ENCODE data around the gene TSSK2. TPM values are rescaled to one million over a fixed set of nuclear protein-coding genes. Genes with fewer than 3 reads are reported as not detected.

Gene TSSK2
- total and polyA plus RNA-seq, 2 of the 8 experiments (the other 6 are each of a cell fraction or from before 2014, with no cell fraction given), result not detected

GRCh38 chr22:19173047-19174035 lies 42.2 kb downstream of the TSSK2 start:
- CTCF ChIA-PET (ENCODE audit: partially characterized antibody), result interaction anchor here (0.7 to 3.7 kb wide), 2 partner anchors 9 to 28 kb away, joined by 3 to 28 read pairs; partner anchors contain the start of gene ESS2
- Histone ChIP-seq H2BK120ac (replicated peaks; ENCODE audit: low read depth, low read length) (no peak overlapping the region), H3K4me3 (ENCODE audit: extremely low read depth in 1 of 4, insufficient read depth in 2 of 4, low read depth in 3 of 4, low read length in 4 of 4) (peak overlapping the region in 3 of 4 experiments; percentile 96 to 98 (median 98); a peak in 6 of 8 replicates), H3K79me2 (ENCODE audit: control insufficient read depth in 1 of 2, insufficient read depth in 2 of 2, low read length in 2 of 2) (peaks cover 5 to 31% of the 10 kb centered on the region in 2 experiments; a peak in 3 of 4 replicates), H3K27ac (ENCODE audit: low read depth, low read length) (no peak overlapping the region), H3K14ac (ENCODE audit: insufficient read length) (no peak overlapping the region), H2AK5ac (ENCODE audit: low read depth, low read length) (0 out of 2 replicates have a peak overlapping the region, but pooled peaks have one; percentile 69), H3K9ac (replicated peaks in 1 of 4; ENCODE audit: extremely low read depth in 1 of 4, low read depth in 3 of 4, low read length in 3 of 4) (peak overlapping the region in 2 of 4 experiments; percentile 17 to 96; a peak in 3 of 7 replicates), H4K8ac (ENCODE audit: extremely low read depth, insufficient read depth, low read length) (peak overlapping the region; percentile 76; the same call in 1 of the 2 replicates), H4K5ac (ENCODE audit: insufficient read length, low read depth, low read length) (no peak overlapping the region), H2BK5ac (ENCODE audit: low read depth, low read length) (0 out of 2 replicates have a peak overlapping the region, but pooled peaks have one; percentile 90), H4K20me1 (replicated peaks in 1 of 2; ENCODE audit: control insufficient read depth in 1 of 2, insufficient read depth in 2 of 2, low read length in 2 of 2) (peaks cover 4 to 32% of the 10 kb centered on the region in 2 experiments), H2BK12ac (ENCODE audit: low read depth, low read length) (no peak overlapping the region; the same call in 1 of the 2 replicates), H2BK15ac (ENCODE audit: low read length) (no peak overlapping the region), H3K4ac (replicated peaks; ENCODE audit: insufficient read length, low read depth, low read length) (no peak overlapping the region), H3K36me3 (ENCODE audit: control insufficient read depth in 2 of 4, insufficient read depth in 4 of 4, low read length in 3 of 4) (peaks cover 0 to 9% (median 0%) of the 10 kb centered on the region in 4 experiments; a peak in 2 of 8 replicates), H3K79me1 (ENCODE audit: low read depth, low read length) (peaks cover 18% of the 10 kb centered on the region), H3K56ac (replicated peaks; ENCODE audit: insufficient read length, low read depth, low read length) (no peak overlapping the region), H2BK20ac (ENCODE audit: low read length) (no peak overlapping the region), H3K9me3 (ENCODE audit: insufficient read depth in 2 of 2, low read depth in 1 of 2, low read length in 1 of 2) (no peaks in the 10 kb centered on the region), H4K91ac (replicated peaks; ENCODE audit: insufficient read length, low read length) (no peak overlapping the region), H3K27me3 (replicated peaks in 1 of 4; ENCODE audit: control insufficient read depth in 3 of 4, extremely low read depth in 1 of 4, insufficient read depth in 3 of 4, low read length in 3 of 4) (peaks cover 18 to 28% (median 25%) of the 10 kb centered on the region in 4 experiments), H2AFZ (ENCODE audit: low read length) (no peak overlapping the region), H3K18ac (ENCODE audit: extremely low read depth, low read length) (no peak overlapping the region), H3K4me1 (replicated peaks in 1 of 4; ENCODE audit: control insufficient read depth in 3 of 4, insufficient read depth in 4 of 4, low read length in 3 of 4) (peaks cover 0 to 50% (median 36%) of the 10 kb centered on the region in 4 experiments; a peak in 6 of 7 replicates), H3K23ac (ENCODE audit: insufficient read length) (no peak overlapping the region), H3K23me2 (ENCODE audit: low read depth, low read length) (peaks cover 13% of the 10 kb centered on the region), H3K4me2 (ENCODE audit: insufficient read depth in 1 of 2, low read depth in 2 of 2, low read length in 2 of 2) (peak overlapping the region; percentile 95 to 99)
- no peak for FAIRE-seq
- POLR2A ChIA-PET (ENCODE audit: partially characterized antibody), result interaction anchor here (1.0 to 2.2 kb wide), 7 partner anchors 10 to 208 kb away, joined by 3 to 15 read pairs (median 4); partner anchors contain the start of gene DGCR2
- no peak for DNase-seq (ENCODE audit: low read depth in 1 of 2, low spot score in 2 of 2)
- 87% methylated on average over 18 of the region's 19 CpGs; no CpG with 5 or more reads in 1 of the 2 experiments for WGBS, 2 experiments (ENCODE audit: extremely low coverage in 1 of 2, insufficient coverage in 1 of 2, insufficient read length in 1 of 2, insufficient replicate concordance in 2 of 2, low coverage in 1 of 2, low lambda C conversion rate in 2 of 2, missing lambda C conversion rate in 1 of 2)
- peak; percentile 51; the same call in 1 of the 2 replicates for TF ChIP-seq POLR2AphosphoS5 (IDR thresholded peaks at IDR 0.05; ENCODE audit: low read depth, low read length)
- no peak for TF ChIP-seq RBBP5 (IDR thresholded peaks at IDR 0.05; ENCODE audit: borderline replicate concordance, low read depth, low read length)

Data from H1 (cell line).